ENCODE data around the gene CMSS1.

CMSS1 gene

GRCh38 chr3:99858469-99858868 lies 40.8 kb downstream of the CMSS1 start:
- H3K27me3 ChIP-seq (ENCODE audit: insufficient read depth, poor library complexity, severe bottlenecking), result no peaks in the 10 kb centered on the region
- no peak overlapping the region for H3K27ac ChIP-seq (replicated peaks)
- no peak for DNase-seq (ENCODE audit: low read depth in 1 of 2, low spot score in 1 of 2)
- TF ChIP-seq SPI1 (IDR thresholded peaks at IDR 0.05; ENCODE audit: borderline replicate concordance, low read depth) (no peak), POLR2AphosphoS5 (IDR thresholded peaks at IDR 0.05; ENCODE audit: low read depth) (no peak), GABPA (IDR thresholded peaks at IDR 0.05; ENCODE audit: low read depth) (no peak), CTCF (IDR thresholded peaks at IDR 0.05; ENCODE audit: insufficient read depth, low read length) (no peak), REST (IDR thresholded peaks at IDR 0.05; ENCODE audit: insufficient replicate concordance, low read depth) (no peak)
- no peak overlapping the region for H3K4me3 ChIP-seq (replicated peaks; ENCODE audit: insufficient read depth, low read length)

- Histone ChIP-seq H3K27me3 (ENCODE audit: insufficient read depth, poor library complexity, severe bottlenecking) (no peaks in the 10 kb centered on the region), H3K27ac (replicated peaks) (no peak overlapping the region), H3K4me3 (replicated peaks; ENCODE audit: insufficient read depth, low read length) (no peak overlapping the region)
- TF ChIP-seq SPI1 (IDR thresholded peaks at IDR 0.05; ENCODE audit: borderline replicate concordance, low read depth), result no peak
- no peak for TF ChIP-seq CTCF (IDR thresholded peaks at IDR 0.05; ENCODE audit: insufficient read depth, low read length)
- no peak for TF ChIP-seq REST (IDR thresholded peaks at IDR 0.05; ENCODE audit: insufficient replicate concordance, low read depth)
- TF ChIP-seq GABPA (IDR thresholded peaks at IDR 0.05; ENCODE audit: low read depth), result no peak
- no peak for TF ChIP-seq POLR2AphosphoS5 (IDR thresholded peaks at IDR 0.05; ENCODE audit: low read depth)
- no peak for DNase-seq (ENCODE audit: low read depth in 1 of 2, low spot score in 1 of 2)
Observed at GRCh38 chr3:99859825-99860224, 42.2 kb downstream of the CMSS1 start.

DNA sequence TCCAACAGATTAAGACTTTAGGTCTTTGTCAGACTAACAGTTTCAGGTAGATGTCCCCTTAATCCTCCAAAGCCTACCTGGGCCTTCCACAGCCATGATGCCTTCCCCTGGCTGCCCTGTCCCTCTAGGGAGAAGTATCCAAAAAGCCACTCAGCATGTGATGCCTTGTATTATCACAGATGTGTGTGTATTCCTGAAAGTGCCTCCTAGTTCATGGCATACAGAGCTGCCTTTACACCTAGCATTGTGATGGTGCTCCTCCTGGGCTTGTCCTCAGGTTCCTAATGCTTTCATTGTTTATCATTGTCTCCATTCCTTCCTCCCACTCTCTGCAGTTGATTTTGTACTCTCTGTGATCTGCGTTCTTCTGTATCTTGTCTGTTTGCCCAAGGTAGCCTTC lies 43.6 kb downstream of the CMSS1 start:
- DNase-seq (ENCODE audit: low read depth in 1 of 2, low spot score in 1 of 2), result no peak
- Histone ChIP-seq H3K27me3 (ENCODE audit: insufficient read depth, poor library complexity, severe bottlenecking) (no peaks in the 10 kb centered on the region), H3K4me3 (replicated peaks; ENCODE audit: insufficient read depth, low read length) (no peak overlapping the region), H3K27ac (replicated peaks) (no peak overlapping the region)
- TF ChIP-seq SPI1 (IDR thresholded peaks at IDR 0.05; ENCODE audit: borderline replicate concordance, low read depth) (no peak), POLR2AphosphoS5 (IDR thresholded peaks at IDR 0.05; ENCODE audit: low read depth) (no peak), CTCF (IDR thresholded peaks at IDR 0.05; ENCODE audit: insufficient read depth, low read length) (no peak), GABPA (IDR thresholded peaks at IDR 0.05; ENCODE audit: low read depth) (no peak), REST (IDR thresholded peaks at IDR 0.05; ENCODE audit: insufficient replicate concordance, low read depth) (no peak)
